Neural progenitor cell (in vitro differentiated cells): ENCODE measurements around the gene TMEM176B.

Experiments
- EZH2 ChIP-seq: fragments of 200-600 bp; sonication (generic); IDR thresholded peaks from 2 replicates; pipeline ENCODE4 v1.6.1; 2017; ENCODE audit warnings: antibody characterized with exemption, mild to moderate bottlenecking, moderate library complexity
- EZH2phosphoT487 ChIP-seq: fragments of 200-600 bp; sonication (generic); IDR thresholded peaks from 2 replicates; pipeline ENCODE4 v1.6.1; 2017; ENCODE audit warnings: antibody characterized with exemption
- TF ChIP-seq, protein P1 (sequence below): fragments of 200-600 bp; sonication (generic); IDR thresholded peaks from 2 replicates; pipeline ENCODE4 v1.5.1; 2017; ENCODE audit warnings: antibody characterized with exemption, mild to moderate bottlenecking

DNA sequence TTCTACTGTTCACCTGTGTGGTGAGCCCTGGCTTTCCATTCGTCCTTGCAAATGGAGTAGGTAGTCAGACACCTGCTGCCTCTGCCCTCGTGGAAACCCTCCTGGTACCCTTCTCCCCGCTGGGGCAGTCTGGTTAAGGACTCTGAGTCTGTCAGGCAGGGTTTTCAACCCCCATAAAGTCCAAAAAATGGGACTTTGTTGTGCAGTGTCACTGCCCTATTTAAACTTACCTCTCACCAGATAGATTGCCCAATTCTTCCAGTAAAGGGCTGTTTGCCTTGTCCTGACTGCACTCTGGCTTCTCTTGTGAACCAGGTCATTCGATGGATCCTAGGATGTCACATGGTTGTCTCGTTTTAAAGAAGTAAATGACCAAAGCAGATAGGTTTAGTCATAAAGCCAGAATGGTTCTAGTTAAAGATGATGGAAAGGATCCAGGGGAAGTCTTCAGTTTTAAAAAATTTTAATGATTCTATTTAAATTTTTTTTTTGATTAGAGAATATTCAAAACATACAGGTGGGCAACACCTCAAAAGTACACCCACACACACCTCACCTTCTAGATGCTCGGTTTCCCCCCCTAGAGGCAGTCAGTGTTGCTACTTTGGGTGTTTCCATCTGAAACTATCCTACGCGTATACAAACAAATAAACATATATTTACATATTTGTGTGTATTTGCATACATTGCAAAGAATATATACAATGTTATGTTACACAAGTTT lies 22.0 kb downstream of the TMEM176B start:
- TF ChIP-seq, protein P1, sequence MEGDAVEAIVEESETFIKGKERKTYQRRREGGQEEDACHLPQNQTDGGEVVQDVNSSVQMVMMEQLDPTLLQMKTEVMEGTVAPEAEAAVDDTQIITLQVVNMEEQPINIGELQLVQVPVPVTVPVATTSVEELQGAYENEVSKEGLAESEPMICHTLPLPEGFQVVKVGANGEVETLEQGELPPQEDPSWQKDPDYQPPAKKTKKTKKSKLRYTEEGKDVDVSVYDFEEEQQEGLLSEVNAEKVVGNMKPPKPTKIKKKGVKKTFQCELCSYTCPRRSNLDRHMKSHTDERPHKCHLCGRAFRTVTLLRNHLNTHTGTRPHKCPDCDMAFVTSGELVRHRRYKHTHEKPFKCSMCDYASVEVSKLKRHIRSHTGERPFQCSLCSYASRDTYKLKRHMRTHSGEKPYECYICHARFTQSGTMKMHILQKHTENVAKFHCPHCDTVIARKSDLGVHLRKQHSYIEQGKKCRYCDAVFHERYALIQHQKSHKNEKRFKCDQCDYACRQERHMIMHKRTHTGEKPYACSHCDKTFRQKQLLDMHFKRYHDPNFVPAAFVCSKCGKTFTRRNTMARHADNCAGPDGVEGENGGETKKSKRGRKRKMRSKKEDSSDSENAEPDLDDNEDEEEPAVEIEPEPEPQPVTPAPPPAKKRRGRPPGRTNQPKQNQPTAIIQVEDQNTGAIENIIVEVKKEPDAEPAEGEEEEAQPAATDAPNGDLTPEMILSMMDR, result no peak
- TF ChIP-seq EZH2 (no peak), EZH2phosphoT487 (no peak)
